IPS-NIHi11 (cell line): ENCODE data around the gene OOSP4A.
"Not testable (repeated sequence)": the region's sequence is repeated elsewhere in the genome, so short reads cannot be mapped to it uniquely, and the experiment has no call there.

Experiments used
- DNase-seq: peaks from one replicate; pipeline ENCODE4 v3.0.0; 2012; ENCODE audit warnings: mixed read lengths, low spot score

Gene OOSP4A

GRCh38 chr11:59981106-59981770 is 17.4 kb downstream of the OOSP4A start:
- DNase-seq: no peak

DNA sequence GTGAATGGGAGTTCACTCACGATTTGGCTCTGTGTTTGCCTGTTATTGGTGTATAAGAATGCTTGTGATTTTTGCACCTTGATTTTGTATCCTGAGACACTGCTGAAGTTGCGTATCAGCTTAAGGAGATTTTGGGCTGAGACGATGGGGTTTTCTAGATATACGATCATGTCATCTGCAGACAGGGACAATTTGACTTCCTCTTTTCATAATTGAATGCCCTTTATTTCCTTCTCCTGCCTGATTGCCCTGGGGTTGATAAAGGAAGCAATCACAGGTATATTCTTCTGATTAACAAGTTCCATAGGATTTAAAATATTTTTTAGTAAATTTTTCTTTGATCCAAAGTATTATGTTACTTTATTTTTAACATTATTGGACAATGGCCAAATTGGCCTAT is 18.2 kb downstream of the OOSP4A start:
- not testable (repeated sequence) for DNase-seq

- DNase-seq: no peak
Observed at GRCh38 chr11:59983212-59983611, 19.4 kb downstream of the OOSP4A start.

GRCh38 chr11:59984368-59984767 is 20.5 kb downstream of the OOSP4A start:
- no peak for DNase-seq

- no peak for DNase-seq
Observed at GRCh38 chr11:59990421-59990820, 26.6 kb downstream of the OOSP4A start.

GRCh38 chr11:59992425-59992824 is 28.6 kb downstream of the OOSP4A start:
- no peak for DNase-seq

DNA sequence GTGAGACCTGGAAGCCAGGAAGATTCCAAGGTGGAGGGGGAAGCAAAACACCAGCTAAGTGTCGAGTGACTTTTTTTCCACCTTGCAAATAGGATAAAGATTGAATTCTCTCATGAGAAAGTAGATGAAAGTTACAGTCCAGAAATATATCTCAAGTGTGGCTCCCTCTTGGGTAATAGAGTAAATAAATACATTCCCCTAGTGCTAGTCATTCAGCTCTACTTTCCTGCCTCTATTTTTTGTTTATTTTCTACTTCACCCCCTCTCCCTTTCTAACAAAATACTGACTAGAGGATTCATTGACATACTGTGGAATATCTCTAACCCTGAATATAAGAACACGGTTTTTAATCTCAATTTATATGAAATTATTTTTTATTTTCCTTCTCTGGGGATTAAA is 34.0 kb downstream of the OOSP4A start:
- DNase-seq: no peak

- no peak for DNase-seq
Observed at GRCh38 chr11:59999691-60000090, 35.9 kb downstream of the OOSP4A start.

- DNase-seq: no peak
Observed at GRCh38 chr11:60003729-60004128, 39.9 kb downstream of the OOSP4A start.

DNA sequence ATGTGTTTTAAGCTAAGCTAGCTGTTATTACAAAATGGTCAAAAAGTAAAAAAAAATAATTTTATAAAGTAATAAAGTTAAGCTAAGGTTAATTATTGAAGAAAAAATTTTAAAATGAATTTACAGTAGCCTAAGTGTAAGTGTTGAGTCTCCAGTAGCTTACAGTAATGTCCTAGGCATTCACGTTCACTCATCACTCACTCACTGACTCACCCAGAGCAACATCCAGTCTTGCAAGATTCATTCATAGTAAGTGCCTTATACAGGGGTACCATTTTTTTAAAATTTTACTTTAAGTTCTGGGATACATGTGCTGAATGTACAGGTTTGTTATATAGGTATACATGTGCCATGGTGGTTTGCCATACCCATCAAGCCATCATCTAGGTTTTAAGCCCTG is 41.5 kb downstream of the OOSP4A start:
- no peak for DNase-seq

GRCh38 chr11:60016881-60017280 is 53.0 kb downstream of the OOSP4A start, which contains the start of gene OOSP4B:
Gene OOSP4B (plus strand): TSS chr11:60017181.
- no peak for DNase-seq

GRCh38 chr11:60018058-60018457 is 54.2 kb downstream of the OOSP4A start:
- DNase-seq: no peak
